ENCODE results near the gene FBRSL1. TPM values are rescaled to one million over a fixed set of nuclear protein-coding genes. Genes with fewer than 3 reads are reported as not detected.

The FBRSL1 gene
- total and polyA plus RNA-seq, 9 of the 15 experiments (the other 6 are each of a cell fraction or from before 2014, with no cell fraction given): 0.24 to 129 (median 7.3) TPM

GRCh38 chr12:132502149-132502881, 12.4 kb downstream of the FBRSL1 start:
- BruUV-seq (replicated peaks): no TSS peak
- peak overlapping the region in 1 of 2 experiments; percentile 86; a peak in 2 of 4 replicates for H3K9ac ChIP-seq (ENCODE audit: insufficient read depth in 1 of 2, low read depth in 2 of 2, low read length in 2 of 2)
- FAIRE-seq: peak; percentile 49
- no peak overlapping the region for H2AFZ ChIP-seq (ENCODE audit: low read depth, low read length)
- ChIA-PET POLR2A (interaction anchor here (0.8 to 3.4 kb wide), 3 partner anchors 7 to 56 kb away, joined by 3 to 10 read pairs (median 4); no protein-coding TSS in a partner anchor), CTCF (ENCODE audit: low intra/inter-chr PET ratio) (no interaction called here)
- H3K4me3 ChIP-seq: no peak overlapping the region
- H3K27ac ChIP-seq (ENCODE audit: extremely low read depth, low read depth, low read length): no peak overlapping the region
- peaks cover 34% of the 10 kb centered on the region for H3K9me1 ChIP-seq (ENCODE audit: control insufficient read depth, insufficient read depth, low read length)
- peak overlapping the region; percentile 13; the same call in 1 of the 2 replicates for H3K4me2 ChIP-seq (ENCODE audit: insufficient read depth, low read length)
- in situ Hi-C loops (cut with MboI) (no loop called here), intact Hi-C loops (cut with micrococcal nuclease) (no loop called here)
- TF ChIP-seq BHLHE40 (IDR thresholded peaks at IDR 0.05; ENCODE audit: low read length): peak; percentile 92
- TF ChIP-seq RAD51 (IDR thresholded peaks at IDR 0.05; ENCODE audit: borderline replicate concordance, low read depth): peak; percentile 37; the same call in 1 of the 2 replicates
- peak; percentile 72 for TF ChIP-seq USF1 (CRISPR knock-in tag; IDR thresholded peaks at IDR 0.05)
- no peak for TF ChIP-seq MYBL2 (IDR thresholded peaks at IDR 0.05; ENCODE audit: low read depth)
- TF ChIP-seq MYBL2 (CRISPR knock-in tag; IDR thresholded peaks at IDR 0.05; ENCODE audit: borderline replicate concordance): no peak
- TF ChIP-seq ZEB2 (IDR thresholded peaks at IDR 0.05): no peak
- TF ChIP-seq, protein P1, sequence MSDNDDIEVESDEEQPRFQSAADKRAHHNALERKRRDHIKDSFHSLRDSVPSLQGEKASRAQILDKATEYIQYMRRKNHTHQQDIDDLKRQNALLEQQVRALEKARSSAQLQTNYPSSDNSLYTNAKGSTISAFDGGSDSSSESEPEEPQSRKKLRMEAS (CRISPR knock-in tag; IDR thresholded peaks at IDR 0.05): peak; percentile 26; the same call in 1 of the 2 replicates
- peak; percentile 41; the same call in 1 of the 2 replicates for TF ChIP-seq L3MBTL2 (IDR thresholded peaks at IDR 0.05)
- TF ChIP-seq USF2 (CRISPR knock-in tag; IDR thresholded peaks at IDR 0.05): peak; percentile 55
- no peaks in the 10 kb centered on the region for H3K9me3 ChIP-seq (replicated peaks; ENCODE audit: control insufficient read depth, insufficient read depth, low read depth, low read length)
- H3K36me3 ChIP-seq (ENCODE audit: control insufficient read depth, insufficient read depth, low read length): no peaks in the 10 kb centered on the region
- peak; percentile 74 to 94 (median 92) for DNase-seq (ENCODE audit: extremely low read depth in 1 of 4, low spot score in 3 of 4)
- WGBS (ENCODE audit: insufficient coverage, low coverage, missing lambda C conversion rate): 45% methylated on average over 15 of the region's 24 CpGs
- H3K4me1 ChIP-seq (replicated peaks in 1 of 2; ENCODE audit: control insufficient read depth in 2 of 2, insufficient read depth in 2 of 2, low read length in 2 of 2): peaks cover 20 to 100% of the 10 kb centered on the region in 2 experiments; a peak in 4 of 5 replicates
- ATAC-seq: peak; percentile 80
- peaks cover 99% of the 10 kb centered on the region for H3K79me2 ChIP-seq (ENCODE audit: control insufficient read depth, insufficient read depth, low read length)
- peaks cover 87% of the 10 kb centered on the region for H4K20me1 ChIP-seq (replicated peaks; ENCODE audit: control insufficient read depth, insufficient read depth, low read length)
- no peaks in the 10 kb centered on the region for H3K27me3 ChIP-seq (ENCODE audit: control insufficient read depth in 2 of 2, insufficient read depth in 2 of 2, low read length in 2 of 2)
